ENCODE data around the gene GPRC5C. TPM values are rescaled to one million over a fixed set of nuclear protein-coding genes. Genes with fewer than 3 reads are reported as not detected.
A peak's percentile ranks its signal among the peaks of the same experiment; 100 is the strongest.

GPRC5C gene
- total and polyA plus RNA-seq, 2 of the 13 experiments (the other 11 are each of a cell fraction or from before 2014, with no cell fraction given), result 85.6 to 300 TPM

DNA sequence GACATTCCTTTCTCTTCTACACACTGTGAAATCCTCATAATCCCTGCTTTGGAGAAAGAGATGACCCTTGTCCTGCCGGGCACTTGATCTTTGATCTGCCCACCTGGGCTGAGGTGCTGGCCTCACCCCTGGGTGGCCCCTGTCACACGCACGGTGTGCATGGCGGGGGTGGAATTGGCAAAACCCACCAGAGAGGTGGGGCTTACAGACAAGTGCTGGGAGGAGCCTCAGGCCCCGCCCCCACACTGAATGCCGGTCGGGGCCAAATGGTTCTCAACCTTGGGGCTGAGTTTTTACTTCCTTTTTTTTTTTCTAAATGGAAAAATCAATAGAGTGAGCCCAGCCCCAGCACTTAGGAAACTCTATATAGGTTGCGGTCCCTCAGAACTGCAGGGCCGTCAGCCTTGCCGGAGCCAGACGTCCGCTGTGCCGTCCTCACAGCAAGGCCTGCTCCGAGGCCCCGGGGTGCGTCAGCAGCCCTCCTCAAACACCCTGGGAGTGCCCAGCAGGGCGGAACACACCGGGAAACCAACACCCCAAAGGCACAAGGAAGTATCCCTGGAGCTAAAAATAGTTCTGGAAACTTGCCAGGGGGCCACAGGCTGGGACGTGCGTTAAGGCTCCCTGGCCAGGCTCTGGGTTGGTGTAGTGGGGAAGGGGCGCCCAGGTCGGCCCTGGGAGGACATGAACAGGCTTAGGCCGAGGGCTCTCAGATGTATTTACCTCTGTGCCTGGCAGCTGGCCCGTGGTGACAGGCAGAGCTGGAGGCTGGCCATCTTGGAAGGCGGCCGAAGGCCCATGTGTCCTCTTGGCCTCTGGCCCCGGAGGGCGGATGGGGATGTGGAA lies 11.0 kb downstream of the GPRC5C start (continued):
- TF ChIP-seq, protein P1, sequence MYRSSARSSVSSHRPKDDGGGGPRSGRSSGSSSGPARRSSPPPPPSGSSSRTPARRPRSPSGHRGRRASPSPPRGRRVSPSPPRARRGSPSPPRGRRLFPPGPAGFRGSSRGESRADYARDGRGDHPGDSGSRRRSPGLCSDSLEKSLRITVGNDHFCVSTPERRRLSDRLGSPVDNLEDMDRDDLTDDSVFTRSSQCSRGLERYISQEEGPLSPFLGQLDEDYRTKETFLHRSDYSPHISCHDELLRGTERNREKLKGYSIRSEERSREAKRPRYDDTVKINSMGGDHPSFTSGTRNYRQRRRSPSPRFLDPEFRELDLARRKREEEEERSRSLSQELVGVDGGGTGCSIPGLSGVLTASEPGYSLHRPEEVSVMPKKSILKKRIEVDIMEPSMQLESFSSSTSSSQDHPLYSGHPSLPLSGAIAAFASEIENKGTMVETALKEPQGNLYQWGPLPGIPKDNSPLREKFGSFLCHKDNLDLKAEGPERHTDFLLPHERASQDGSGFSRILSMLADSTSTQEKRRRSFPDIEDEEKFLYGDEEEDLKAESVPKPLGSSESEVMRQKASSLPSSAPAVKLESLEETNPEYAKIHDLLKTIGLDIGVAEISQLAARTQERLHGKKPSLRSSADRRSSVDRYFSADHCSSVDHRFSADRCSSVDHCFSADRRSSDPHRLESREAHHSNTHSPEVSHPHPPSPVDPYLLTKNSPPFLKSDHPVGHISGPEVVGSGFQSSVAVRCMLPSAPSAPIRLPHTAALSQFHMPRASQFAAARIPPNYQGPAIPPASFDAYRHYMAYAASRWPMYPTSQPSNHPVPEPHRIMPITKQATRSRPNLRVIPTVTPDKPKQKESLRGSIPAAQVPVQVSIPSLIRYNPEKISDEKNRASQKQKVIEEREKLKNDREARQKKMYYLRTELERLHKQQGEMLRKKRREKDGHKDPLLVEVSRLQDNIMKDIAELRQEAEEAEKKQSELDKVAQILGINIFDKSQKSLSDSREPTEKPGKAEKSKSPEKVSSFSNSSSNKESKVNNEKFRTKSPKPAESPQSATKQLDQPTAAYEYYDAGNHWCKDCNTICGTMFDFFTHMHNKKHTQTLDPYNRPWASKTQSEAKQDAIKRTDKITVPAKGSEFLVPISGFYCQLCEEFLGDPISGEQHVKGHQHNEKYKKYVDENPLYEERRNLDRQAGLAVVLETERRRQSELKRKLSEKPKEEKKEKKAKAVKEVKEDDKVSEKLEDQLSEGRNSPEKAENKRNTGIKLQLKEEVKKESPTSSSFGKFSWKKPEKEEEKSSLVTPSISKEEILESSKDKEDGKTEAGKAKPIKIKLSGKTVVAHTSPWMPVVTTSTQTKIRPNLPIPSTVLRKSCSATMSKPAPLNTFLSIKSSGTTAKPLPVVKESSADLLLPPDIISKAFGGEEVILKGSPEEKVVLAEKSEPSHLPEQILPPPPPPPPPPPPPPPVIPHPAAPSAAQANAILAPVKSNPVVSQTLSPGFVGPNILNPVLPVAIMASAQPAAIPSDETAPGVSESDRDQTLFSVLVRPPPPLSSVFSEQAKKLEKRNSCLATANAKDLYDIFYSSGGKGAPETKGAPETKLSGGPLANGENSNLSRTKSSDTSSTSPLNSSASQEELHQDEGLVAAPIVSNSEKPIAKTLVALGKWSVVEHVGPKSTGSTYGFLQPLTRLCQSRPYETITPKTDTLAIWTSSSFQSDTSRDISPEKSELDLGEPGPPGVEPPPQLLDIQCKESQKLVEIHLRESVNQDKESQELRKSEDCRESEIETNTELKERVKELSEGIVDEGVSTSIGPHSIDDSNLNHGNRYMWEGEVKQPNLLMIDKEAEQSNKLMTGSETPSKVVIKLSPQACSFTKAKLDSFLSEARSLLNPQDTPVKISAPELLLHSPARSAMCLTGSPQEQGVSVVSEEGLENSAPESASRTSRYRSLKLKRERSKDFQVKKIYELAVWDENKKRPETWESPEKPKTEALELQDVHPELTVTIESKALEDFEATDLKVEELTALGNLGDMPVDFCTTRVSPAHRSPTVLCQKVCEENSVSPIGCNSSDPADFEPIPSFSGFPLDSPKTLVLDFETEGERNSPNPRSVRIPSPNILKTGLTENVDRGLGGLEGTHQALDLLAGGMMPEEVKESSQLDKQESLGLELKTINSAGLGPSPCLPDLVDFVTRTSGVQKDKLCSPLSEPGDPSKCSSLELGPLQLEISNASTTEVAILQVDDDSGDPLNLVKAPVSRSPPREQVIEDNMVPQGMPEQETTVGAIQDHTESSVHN (CRISPR knock-in tag; IDR thresholded peaks at IDR 0.05), result no peak; the same call in 1 of the 2 replicates
- TF ChIP-seq, protein P2, sequence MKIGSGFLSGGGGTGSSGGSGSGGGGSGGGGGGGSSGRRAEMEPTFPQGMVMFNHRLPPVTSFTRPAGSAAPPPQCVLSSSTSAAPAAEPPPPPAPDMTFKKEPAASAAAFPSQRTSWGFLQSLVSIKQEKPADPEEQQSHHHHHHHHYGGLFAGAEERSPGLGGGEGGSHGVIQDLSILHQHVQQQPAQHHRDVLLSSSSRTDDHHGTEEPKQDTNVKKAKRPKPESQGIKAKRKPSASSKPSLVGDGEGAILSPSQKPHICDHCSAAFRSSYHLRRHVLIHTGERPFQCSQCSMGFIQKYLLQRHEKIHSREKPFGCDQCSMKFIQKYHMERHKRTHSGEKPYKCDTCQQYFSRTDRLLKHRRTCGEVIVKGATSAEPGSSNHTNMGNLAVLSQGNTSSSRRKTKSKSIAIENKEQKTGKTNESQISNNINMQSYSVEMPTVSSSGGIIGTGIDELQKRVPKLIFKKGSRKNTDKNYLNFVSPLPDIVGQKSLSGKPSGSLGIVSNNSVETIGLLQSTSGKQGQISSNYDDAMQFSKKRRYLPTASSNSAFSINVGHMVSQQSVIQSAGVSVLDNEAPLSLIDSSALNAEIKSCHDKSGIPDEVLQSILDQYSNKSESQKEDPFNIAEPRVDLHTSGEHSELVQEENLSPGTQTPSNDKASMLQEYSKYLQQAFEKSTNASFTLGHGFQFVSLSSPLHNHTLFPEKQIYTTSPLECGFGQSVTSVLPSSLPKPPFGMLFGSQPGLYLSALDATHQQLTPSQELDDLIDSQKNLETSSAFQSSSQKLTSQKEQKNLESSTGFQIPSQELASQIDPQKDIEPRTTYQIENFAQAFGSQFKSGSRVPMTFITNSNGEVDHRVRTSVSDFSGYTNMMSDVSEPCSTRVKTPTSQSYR (CRISPR knock-in tag; IDR thresholded peaks at IDR 0.05; ENCODE audit: borderline replicate concordance), result peak; percentile 90
- TF ChIP-seq ZNF335 (CRISPR knock-in tag; IDR thresholded peaks at IDR 0.05), result peak; percentile 54; the same call in 1 of the 2 replicates
- peak; percentile 87; the same call in 1 of the 2 replicates for TF ChIP-seq ZNF766 (CRISPR knock-in tag; IDR thresholded peaks at IDR 0.05; ENCODE audit: borderline replicate concordance)
- TF ChIP-seq ZNF761 (CRISPR knock-in tag; conservative IDR thresholded peaks at IDR 0.05), result peak; percentile 91
- peak; percentile 81 for TF ChIP-seq SKI (IDR thresholded peaks at IDR 0.05; ENCODE audit: partially characterized antibody)
- TF ChIP-seq, protein P3, sequence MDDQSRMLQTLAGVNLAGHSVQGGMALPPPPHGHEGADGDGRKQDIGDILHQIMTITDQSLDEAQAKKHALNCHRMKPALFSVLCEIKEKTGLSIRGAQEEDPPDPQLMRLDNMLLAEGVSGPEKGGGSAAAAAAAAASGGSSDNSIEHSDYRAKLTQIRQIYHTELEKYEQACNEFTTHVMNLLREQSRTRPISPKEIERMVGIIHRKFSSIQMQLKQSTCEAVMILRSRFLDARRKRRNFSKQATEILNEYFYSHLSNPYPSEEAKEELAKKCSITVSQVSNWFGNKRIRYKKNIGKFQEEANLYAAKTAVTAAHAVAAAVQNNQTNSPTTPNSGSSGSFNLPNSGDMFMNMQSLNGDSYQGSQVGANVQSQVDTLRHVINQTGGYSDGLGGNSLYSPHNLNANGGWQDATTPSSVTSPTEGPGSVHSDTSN (CRISPR knock-in tag; IDR thresholded peaks at IDR 0.05; ENCODE audit: borderline replicate concordance), result peak; percentile 87
- TF ChIP-seq, protein P4, sequence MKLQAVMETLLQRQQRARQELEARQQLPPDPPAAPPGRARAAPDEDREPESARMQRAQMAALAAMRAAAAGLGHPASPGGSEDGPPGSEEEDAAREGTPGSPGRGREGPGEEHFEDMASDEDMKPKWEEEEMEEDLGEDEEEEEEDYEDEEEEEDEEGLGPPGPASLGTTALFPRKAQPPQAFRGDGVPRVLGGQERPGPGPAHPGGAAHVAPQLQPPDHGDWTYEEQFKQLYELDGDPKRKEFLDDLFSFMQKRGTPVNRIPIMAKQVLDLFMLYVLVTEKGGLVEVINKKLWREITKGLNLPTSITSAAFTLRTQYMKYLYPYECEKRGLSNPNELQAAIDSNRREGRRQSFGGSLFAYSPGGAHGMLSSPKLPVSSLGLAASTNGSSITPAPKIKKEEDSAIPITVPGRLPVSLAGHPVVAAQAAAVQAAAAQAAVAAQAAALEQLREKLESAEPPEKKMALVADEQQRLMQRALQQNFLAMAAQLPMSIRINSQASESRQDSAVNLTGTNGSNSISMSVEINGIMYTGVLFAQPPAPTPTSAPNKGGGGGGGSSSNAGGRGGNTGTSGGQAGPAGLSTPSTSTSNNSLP (IDR thresholded peaks at IDR 0.05; ENCODE audit: low read depth, low read length), result peak; percentile 76
- peak; percentile 85 for TF ChIP-seq SP4 (CRISPR knock-in tag; IDR thresholded peaks at IDR 0.05)
- TF ChIP-seq MEIS1 (CRISPR knock-in tag; IDR thresholded peaks at IDR 0.05; ENCODE audit: borderline replicate concordance), result peak; percentile 85
- TF ChIP-seq, protein P5, sequence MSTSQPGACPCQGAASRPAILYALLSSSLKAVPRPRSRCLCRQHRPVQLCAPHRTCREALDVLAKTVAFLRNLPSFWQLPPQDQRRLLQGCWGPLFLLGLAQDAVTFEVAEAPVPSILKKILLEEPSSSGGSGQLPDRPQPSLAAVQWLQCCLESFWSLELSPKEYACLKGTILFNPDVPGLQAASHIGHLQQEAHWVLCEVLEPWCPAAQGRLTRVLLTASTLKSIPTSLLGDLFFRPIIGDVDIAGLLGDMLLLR (CRISPR knock-in tag; IDR thresholded peaks at IDR 0.05), result peak; percentile 39; the same call in 1 of the 2 replicates

All from HepG2 (cell line).